22Rv1 (cell line): ENCODE results near the gene MRPL11.

ENCODE experiments used
- ZFX ChIP-seq: fragments of 450-650 bp; IDR thresholded peaks from 2 replicates; pipeline ENCODE4 v1.6.1; 2017; ENCODE audit warnings: antibody characterized with exemption, borderline replicate concordance
- TF ChIP-seq, protein P1 (sequence below): fragments of 450-650 bp; IDR thresholded peaks from 2 replicates; pipeline ENCODE4 v1.5.1; 2017; ENCODE audit warnings: mild to moderate bottlenecking

DNA sequence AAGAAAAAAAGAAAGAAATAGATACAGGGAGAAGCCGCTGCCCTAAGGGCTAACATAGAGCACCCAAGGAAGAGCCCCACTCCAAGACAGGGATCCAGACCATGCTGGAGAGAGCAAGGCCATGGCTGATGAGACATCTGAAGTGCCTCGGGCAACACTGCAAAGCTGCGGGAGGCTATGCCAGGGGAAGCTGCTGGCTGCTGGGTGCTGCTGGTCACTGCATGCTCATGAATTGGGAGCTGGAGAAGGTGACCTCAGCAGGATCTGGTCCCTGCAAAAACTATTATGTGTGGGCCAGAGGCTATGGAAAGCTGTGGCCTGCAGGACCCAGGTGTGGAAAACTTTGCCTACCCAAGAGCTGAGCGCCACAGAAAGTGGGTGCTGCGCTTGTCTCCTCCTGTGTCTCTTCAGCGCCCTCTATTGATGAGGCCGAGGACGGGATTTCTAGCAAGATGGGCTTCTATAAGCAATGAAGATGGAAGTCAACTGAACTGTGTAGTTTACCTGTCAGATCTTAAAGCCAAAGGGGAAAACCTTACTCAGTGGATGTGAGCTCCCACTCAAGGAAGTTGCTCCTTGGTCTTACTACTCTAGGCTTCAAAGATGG is 49.8 kb downstream of the MRPL11 start:
- TF ChIP-seq, protein P1, sequence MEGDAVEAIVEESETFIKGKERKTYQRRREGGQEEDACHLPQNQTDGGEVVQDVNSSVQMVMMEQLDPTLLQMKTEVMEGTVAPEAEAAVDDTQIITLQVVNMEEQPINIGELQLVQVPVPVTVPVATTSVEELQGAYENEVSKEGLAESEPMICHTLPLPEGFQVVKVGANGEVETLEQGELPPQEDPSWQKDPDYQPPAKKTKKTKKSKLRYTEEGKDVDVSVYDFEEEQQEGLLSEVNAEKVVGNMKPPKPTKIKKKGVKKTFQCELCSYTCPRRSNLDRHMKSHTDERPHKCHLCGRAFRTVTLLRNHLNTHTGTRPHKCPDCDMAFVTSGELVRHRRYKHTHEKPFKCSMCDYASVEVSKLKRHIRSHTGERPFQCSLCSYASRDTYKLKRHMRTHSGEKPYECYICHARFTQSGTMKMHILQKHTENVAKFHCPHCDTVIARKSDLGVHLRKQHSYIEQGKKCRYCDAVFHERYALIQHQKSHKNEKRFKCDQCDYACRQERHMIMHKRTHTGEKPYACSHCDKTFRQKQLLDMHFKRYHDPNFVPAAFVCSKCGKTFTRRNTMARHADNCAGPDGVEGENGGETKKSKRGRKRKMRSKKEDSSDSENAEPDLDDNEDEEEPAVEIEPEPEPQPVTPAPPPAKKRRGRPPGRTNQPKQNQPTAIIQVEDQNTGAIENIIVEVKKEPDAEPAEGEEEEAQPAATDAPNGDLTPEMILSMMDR = peak; percentile 91
- no peak for TF ChIP-seq ZFX
